H1 (cell line): ENCODE results near the gene CIC. TPM values are rescaled to one million over a fixed set of nuclear protein-coding genes. Genes with fewer than 3 reads are reported as not detected.

Experiments
- CTBP2 ChIP-seq: IDR thresholded peaks from 2 replicates; pipeline ENCODE4 v1.7.0; 2011; ENCODE audit warnings: borderline replicate concordance, mild to moderate bottlenecking, moderate library complexity, mixed read lengths, low read length; ENCODE audit not compliant: insufficient read depth, insufficient read length
- E2F6 ChIP-seq: IDR thresholded peaks from 2 replicates; pipeline ENCODE4 v1.6.1; 2012; ENCODE audit warnings: inconsistent platforms
- GABPA ChIP-seq: IDR thresholded peaks from 2 replicates; pipeline ENCODE4 v1.6.1; 2011; ENCODE audit warnings: mild to moderate bottlenecking, low read length, moderate library complexity, borderline replicate concordance; ENCODE audit not compliant: insufficient read depth
- KDM1A ChIP-seq: fragments of 200-600, 300-600 bp; sonication (generic); IDR thresholded peaks from 2 replicates; pipeline ENCODE4 v1.7.1; 2016; ENCODE audit warnings: mild to moderate bottlenecking, low read length, borderline replicate concordance
- POLR2A ChIP-seq, 2 experiments: IDR thresholded peaks; 1 replicate in 1 of 2; 2 replicates in 1 of 2; pipeline ENCODE4 v1.6.1; 2011; ENCODE audit warnings: low read depth in 2 of 2, low read length in 2 of 2, mild to moderate bottlenecking in 2 of 2; ENCODE audit errors: control extremely low read depth in 1 of 2
- SAP30 ChIP-seq: fragments of 300-600 bp; sonication (generic); IDR thresholded peaks from 2 replicates; pipeline ENCODE4 v1.7.1; 2012; ENCODE audit warnings: low read length, moderate library complexity, mild to moderate bottlenecking, inconsistent platforms; ENCODE audit not compliant: insufficient read depth, insufficient replicate concordance
- TAF1 ChIP-seq: IDR thresholded peaks from 2 replicates; pipeline ENCODE4 v1.6.1; 2011; ENCODE audit warnings: mild to moderate bottlenecking, low read depth, low read length
- polyA plus RNA-seq, 7 experiments: library from polyadenylated mRNA; depleted of rRNA in 3 of 7; stranded (reverse) in 5 of 7; unstranded in 2 of 7; fragments of >200 nt in 5 of 7; fragments of 200-250 nt in 2 of 7; gene quantifications; 1 replicate in 5 of 7; 2 replicates in 1 of 7; 4 replicates in 1 of 7; pipeline versions ENCODE4 v1.2.1 to v1.2.3, GENCODE V29; 2011 to 2013; ENCODE audit warnings: missing spikeins in 2 of 7, mixed read lengths in 2 of 7
- total RNA-seq: library from RNA; stranded (reverse); fragmentation: NEBNext Ultra II Directional; extraction: Animal tissue kit (Norgen Biotek cat#: 25700); gene quantifications from 2 replicates; pipeline ENCODE4 v1.2.1, GENCODE V29; 2021
- TF ChIP-seq, protein P1 (sequence below): fragments of 300-600 bp; sonication (generic); IDR thresholded peaks from 2 replicates; pipeline ENCODE4 v1.7.1; 2012; ENCODE audit warnings: low read length, moderate library complexity, mild to moderate bottlenecking, inconsistent platforms; ENCODE audit not compliant: insufficient replicate concordance

CIC gene
- total and polyA plus RNA-seq, 2 of the 8 experiments (the other 6 are each of a cell fraction or from before 2014, with no cell fraction given): 13.2 to 43.6 TPM

- TF ChIP-seq, protein P1, sequence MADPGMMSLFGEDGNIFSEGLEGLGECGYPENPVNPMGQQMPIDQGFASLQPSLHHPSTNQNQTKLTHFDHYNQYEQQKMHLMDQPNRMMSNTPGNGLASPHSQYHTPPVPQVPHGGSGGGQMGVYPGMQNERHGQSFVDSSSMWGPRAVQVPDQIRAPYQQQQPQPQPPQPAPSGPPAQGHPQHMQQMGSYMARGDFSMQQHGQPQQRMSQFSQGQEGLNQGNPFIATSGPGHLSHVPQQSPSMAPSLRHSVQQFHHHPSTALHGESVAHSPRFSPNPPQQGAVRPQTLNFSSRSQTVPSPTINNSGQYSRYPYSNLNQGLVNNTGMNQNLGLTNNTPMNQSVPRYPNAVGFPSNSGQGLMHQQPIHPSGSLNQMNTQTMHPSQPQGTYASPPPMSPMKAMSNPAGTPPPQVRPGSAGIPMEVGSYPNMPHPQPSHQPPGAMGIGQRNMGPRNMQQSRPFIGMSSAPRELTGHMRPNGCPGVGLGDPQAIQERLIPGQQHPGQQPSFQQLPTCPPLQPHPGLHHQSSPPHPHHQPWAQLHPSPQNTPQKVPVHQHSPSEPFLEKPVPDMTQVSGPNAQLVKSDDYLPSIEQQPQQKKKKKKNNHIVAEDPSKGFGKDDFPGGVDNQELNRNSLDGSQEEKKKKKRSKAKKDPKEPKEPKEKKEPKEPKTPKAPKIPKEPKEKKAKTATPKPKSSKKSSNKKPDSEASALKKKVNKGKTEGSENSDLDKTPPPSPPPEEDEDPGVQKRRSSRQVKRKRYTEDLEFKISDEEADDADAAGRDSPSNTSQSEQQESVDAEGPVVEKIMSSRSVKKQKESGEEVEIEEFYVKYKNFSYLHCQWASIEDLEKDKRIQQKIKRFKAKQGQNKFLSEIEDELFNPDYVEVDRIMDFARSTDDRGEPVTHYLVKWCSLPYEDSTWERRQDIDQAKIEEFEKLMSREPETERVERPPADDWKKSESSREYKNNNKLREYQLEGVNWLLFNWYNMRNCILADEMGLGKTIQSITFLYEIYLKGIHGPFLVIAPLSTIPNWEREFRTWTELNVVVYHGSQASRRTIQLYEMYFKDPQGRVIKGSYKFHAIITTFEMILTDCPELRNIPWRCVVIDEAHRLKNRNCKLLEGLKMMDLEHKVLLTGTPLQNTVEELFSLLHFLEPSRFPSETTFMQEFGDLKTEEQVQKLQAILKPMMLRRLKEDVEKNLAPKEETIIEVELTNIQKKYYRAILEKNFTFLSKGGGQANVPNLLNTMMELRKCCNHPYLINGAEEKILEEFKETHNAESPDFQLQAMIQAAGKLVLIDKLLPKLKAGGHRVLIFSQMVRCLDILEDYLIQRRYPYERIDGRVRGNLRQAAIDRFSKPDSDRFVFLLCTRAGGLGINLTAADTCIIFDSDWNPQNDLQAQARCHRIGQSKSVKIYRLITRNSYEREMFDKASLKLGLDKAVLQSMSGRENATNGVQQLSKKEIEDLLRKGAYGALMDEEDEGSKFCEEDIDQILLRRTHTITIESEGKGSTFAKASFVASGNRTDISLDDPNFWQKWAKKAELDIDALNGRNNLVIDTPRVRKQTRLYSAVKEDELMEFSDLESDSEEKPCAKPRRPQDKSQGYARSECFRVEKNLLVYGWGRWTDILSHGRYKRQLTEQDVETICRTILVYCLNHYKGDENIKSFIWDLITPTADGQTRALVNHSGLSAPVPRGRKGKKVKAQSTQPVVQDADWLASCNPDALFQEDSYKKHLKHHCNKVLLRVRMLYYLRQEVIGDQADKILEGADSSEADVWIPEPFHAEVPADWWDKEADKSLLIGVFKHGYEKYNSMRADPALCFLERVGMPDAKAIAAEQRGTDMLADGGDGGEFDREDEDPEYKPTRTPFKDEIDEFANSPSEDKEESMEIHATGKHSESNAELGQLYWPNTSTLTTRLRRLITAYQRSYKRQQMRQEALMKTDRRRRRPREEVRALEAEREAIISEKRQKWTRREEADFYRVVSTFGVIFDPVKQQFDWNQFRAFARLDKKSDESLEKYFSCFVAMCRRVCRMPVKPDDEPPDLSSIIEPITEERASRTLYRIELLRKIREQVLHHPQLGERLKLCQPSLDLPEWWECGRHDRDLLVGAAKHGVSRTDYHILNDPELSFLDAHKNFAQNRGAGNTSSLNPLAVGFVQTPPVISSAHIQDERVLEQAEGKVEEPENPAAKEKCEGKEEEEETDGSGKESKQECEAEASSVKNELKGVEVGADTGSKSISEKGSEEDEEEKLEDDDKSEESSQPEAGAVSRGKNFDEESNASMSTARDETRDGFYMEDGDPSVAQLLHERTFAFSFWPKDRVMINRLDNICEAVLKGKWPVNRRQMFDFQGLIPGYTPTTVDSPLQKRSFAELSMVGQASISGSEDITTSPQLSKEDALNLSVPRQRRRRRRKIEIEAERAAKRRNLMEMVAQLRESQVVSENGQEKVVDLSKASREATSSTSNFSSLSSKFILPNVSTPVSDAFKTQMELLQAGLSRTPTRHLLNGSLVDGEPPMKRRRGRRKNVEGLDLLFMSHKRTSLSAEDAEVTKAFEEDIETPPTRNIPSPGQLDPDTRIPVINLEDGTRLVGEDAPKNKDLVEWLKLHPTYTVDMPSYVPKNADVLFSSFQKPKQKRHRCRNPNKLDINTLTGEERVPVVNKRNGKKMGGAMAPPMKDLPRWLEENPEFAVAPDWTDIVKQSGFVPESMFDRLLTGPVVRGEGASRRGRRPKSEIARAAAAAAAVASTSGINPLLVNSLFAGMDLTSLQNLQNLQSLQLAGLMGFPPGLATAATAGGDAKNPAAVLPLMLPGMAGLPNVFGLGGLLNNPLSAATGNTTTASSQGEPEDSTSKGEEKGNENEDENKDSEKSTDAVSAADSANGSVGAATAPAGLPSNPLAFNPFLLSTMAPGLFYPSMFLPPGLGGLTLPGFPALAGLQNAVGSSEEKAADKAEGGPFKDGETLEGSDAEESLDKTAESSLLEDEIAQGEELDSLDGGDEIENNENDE: no peak
- no peak for TF ChIP-seq TAF1
- TF ChIP-seq POLR2A (IDR thresholded peaks at IDR 0.05; ENCODE audit: control extremely low read depth in 1 of 2, low read depth in 2 of 2, low read length in 2 of 2): no peak
- no peak for TF ChIP-seq E2F6
- no peak for TF ChIP-seq SAP30
- no peak for TF ChIP-seq GABPA
- TF ChIP-seq CTBP2: no peak
- TF ChIP-seq KDM1A: no peak
Measured at GRCh38 chr19:42333018-42333417, 64.0 kb downstream of the CIC start (continued).
